CD4-positive, alpha-beta T cell (primary cell): ENCODE data around the gene MIEF2. TPM values are rescaled to one million over a fixed set of nuclear protein-coding genes. Genes with fewer than 3 reads are reported as not detected.

Experiments used
- ATAC-seq: fragments of 200-7000 bp; cut with Tn5 transposase; one replicate; pipeline ENCODE4 v1.10.0; 2022; ENCODE audit warnings: mild to moderate bottlenecking; ENCODE audit not compliant: poor library complexity
- CTCF ChIA-PET: fragments of 350-600 bp; sonication (Branson Sonifier 250); formaldehyde crosslinking; loops from one replicate; lab custom pipeline; 2021; ENCODE audit warnings: antibody characterized with exemption, inconsistent platforms; lab: Charles Lee
- POLR2A ChIA-PET: fragments of 350-600 bp; sonication (Branson Sonifier 250); formaldehyde crosslinking; loops from one replicate; lab custom pipeline; 2021; ENCODE audit warnings: antibody characterized with exemption, inconsistent platforms; lab: Charles Lee
- DNase-seq, 14 experiments: peaks; one replicate each; pipeline ENCODE4 v3.0.0-alpha.2; 2013 to 2020; ENCODE audit warnings: mixed read lengths in 2 of 14
- H3K27ac ChIP-seq, 2 donors: one replicate each; pipeline versions ENCODE4 v1.5.1 to v1.7.0; 2013; ENCODE audit warnings: low read length in 2 of 2, low read depth in 1 of 2, mild to moderate bottlenecking in 1 of 2
- H3K27me3 ChIP-seq, 2 experiments: 1 replicate in 1 of 2; 2 replicates in 1 of 2; pipeline versions ENCODE4 v1.6.1 to v1.7.0; 2013; ENCODE audit warnings: low read length in 2 of 2, control low read depth in 1 of 2, mild to moderate bottlenecking in 1 of 2, moderate library complexity in 1 of 2; ENCODE audit not compliant: insufficient read depth in 2 of 2, control insufficient read depth in 1 of 2
- H3K36me3 ChIP-seq: one replicate; pipeline ENCODE4 v1.6.1; 2013; ENCODE audit warnings: low read length, control low read depth; ENCODE audit not compliant: insufficient read depth
- H3K4me1 ChIP-seq: one replicate; pipeline ENCODE4 v1.6.1; 2013; ENCODE audit warnings: low read length, control low read depth; ENCODE audit not compliant: insufficient read depth
- H3K4me3 ChIP-seq: one replicate; pipeline ENCODE4 v1.5.1; 2013; ENCODE audit warnings: mild to moderate bottlenecking, low read length, moderate library complexity
- H3K9me3 ChIP-seq, 2 experiments: 1 replicate in 1 of 2; 2 replicates in 1 of 2; pipeline versions ENCODE4 v1.6.1 to v1.7.0; 2013; ENCODE audit warnings: low read length in 2 of 2, mild to moderate bottlenecking in 2 of 2, control low read depth in 1 of 2, moderate library complexity in 1 of 2; ENCODE audit not compliant: control insufficient read depth in 1 of 2, insufficient read depth in 1 of 2
- H3K27ac Mint-ChIP-seq: one replicate; pipeline ENCODE4 v1.8.0; 2020; ENCODE audit warnings: mixed read lengths
- H3K27me3 Mint-ChIP-seq: one replicate; pipeline ENCODE4 v1.8.0; 2021; ENCODE audit warnings: mixed read lengths
- H3K36me3 Mint-ChIP-seq: one replicate; pipeline ENCODE4 v1.8.0; 2021; ENCODE audit warnings: low read depth, mixed read lengths
- H3K4me1 Mint-ChIP-seq: one replicate; pipeline ENCODE4 v1.8.0; 2021; ENCODE audit warnings: low read depth, mixed read lengths
- H3K4me3 Mint-ChIP-seq: one replicate; pipeline ENCODE4 v1.8.0; 2020; ENCODE audit warnings: mild to moderate bottlenecking, mixed read lengths
- H3K9me3 Mint-ChIP-seq: one replicate; pipeline ENCODE4 v1.8.0; 2020; ENCODE audit warnings: mixed read lengths
- CTCF ChIP-seq: fragments of 200-600 bp; IDR thresholded peaks from one replicate; pipeline ENCODE4 v1.8.0; 2022; ENCODE audit warnings: antibody characterized with exemption, mild to moderate bottlenecking
- intact Hi-C, 2 experiments: fragments of 100-400 bp; cut with DNase I in 1 of 2; cut with micrococcal nuclease in 1 of 2; formaldehyde crosslinking; loops; one replicate each; pipeline versions ENCODE4 v1.15.1 to v1.9.0; 2023 to 2025; cut with DNase I, micrococcal nuclease
- total RNA-seq, 174 experiments: library from RNA in 2 of 174; stranded (reverse) in 2 of 174; gene quantifications; one replicate each; pipeline ENCODE4 v1.2.3 and lab custom pipeline; 2021 to 2026

The MIEF2 gene
- total RNA-seq, 2 experiments from 2014 or later: 10.7 to 14.3 TPM

DNA sequence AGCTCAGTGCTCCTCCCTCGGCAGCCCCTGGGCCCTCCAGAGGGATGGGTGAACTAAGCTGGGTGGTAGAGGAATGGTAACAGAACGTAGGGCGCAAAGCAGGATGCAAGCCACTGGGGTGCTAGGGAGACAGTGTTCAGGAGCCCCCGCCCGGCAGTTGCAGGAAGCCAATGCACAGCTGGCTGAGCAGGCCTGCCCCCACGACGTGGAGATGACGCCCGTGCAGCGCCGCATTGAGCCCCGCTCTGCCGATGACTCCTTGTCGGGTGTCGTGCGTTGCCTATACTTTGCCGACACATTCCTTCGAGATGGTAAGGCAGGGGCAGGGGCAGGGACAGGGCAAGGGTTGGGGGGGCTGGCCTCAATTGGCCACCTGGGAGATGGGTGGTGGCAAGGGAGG, 22.2 kb upstream of the MIEF2 start:
- Histone ChIP-seq H3K4me1 (no peaks in the 10 kb centered on the region), H3K36me3 (peaks cover 55% of the 10 kb centered on the region), H3K9me3 (no peaks in the 10 kb centered on the region), H3K4me3 (no peak overlapping the region), H3K27me3 (no peaks in the 10 kb centered on the region), H3K27ac (no peak overlapping the region)
- no peak for DNase-seq
- ChIA-PET CTCF (interaction anchor here (0.8 kb wide), 1 partner anchor 21 kb away, joined by 4 read pairs; no protein-coding TSS in a partner anchor), POLR2A (no interaction called here)
- H3K4me3 Mint-ChIP-seq: no peak overlapping the region
- intact Hi-C loops: no loop called here
- no peak for ATAC-seq
- H3K4me1 Mint-ChIP-seq: no peaks in the 10 kb centered on the region
- peaks cover 54% of the 10 kb centered on the region for H3K36me3 Mint-ChIP-seq
- no peaks in the 10 kb centered on the region for H3K9me3 Mint-ChIP-seq
- H3K27me3 Mint-ChIP-seq: no peaks in the 10 kb centered on the region
- H3K27ac Mint-ChIP-seq: no peak overlapping the region
- TF ChIP-seq CTCF: no peak

DNA sequence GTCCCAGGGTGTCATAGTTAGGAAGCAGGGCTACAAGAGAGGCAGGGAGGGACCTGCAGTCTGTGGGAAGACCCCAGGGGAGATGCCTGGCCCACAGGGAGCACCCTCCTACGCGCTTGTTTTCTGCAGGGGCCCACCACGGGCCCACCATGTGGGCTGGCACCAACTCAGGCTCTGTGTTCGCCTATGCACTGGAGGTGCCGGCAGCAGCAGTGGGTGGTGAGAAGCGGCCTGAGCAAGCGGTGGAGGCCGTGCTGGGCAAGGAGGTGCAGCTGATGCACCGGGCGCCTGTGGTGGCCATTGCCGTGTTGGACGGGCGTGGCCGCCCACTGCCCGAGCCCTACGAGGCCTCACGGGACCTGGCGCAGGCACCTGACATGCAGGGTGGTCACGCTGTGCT, 20.0 kb upstream of the MIEF2 start:
- H3K27ac Mint-ChIP-seq: no peak overlapping the region
- POLR2A ChIA-PET: no interaction called here
- H3K36me3 Mint-ChIP-seq: peaks cover 48% of the 10 kb centered on the region

DNA sequence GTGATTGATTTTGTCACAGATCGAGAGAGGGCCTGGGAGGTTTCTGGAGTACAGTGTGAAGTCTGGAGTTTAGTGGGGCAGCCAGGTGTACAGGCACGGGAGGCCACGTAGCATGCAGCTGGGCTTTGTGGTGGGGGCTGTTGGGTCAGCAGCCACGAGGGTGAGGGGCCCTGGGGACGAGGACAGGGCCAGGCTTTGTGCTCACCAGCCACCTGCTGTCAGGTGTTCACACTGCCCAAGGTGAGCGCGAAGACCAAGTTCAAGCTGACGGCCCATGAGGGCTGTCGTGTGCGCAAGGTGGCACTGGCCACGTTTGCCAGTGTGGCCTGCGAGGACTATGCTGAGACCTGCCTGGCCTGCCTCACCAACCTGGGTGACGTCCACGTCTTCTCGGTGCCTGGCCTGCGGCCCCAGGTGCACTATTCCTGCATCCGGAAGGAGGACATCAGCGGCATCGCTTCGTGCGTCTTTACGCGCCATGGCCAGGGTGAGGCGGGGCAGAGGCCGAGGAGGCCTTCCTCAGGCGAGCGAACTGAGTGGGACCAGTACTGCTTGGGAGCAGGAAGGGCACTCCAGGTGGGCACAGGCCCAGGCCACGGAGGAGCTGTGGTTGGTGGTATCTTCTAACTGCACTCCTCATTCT, 19.1 kb upstream of the MIEF2 start:
- Histone ChIP-seq H3K9me3 (no peaks in the 10 kb centered on the region), H3K4me1 (no peaks in the 10 kb centered on the region), H3K36me3 (peaks cover 45% of the 10 kb centered on the region), H3K27ac (no peak overlapping the region), H3K4me3 (no peak overlapping the region), H3K27me3 (no peaks in the 10 kb centered on the region)
- Mint-ChIP-seq H3K4me3 (no peak overlapping the region), H3K36me3 (peaks cover 43% of the 10 kb centered on the region), H3K4me1 (no peaks in the 10 kb centered on the region), H3K27ac (no peak overlapping the region), H3K27me3 (no peaks in the 10 kb centered on the region), H3K9me3 (no peaks in the 10 kb centered on the region)
- ChIA-PET POLR2A (no interaction called here), CTCF (no interaction called here)
- DNase-seq (no peak), ATAC-seq (no peak)
- intact Hi-C loops: loop anchor here in 1 of 2 experiments (10.0 kb wide), 1 partner anchor 323 kb away; no protein-coding TSS in a partner anchor
- TF ChIP-seq CTCF: no peak

More for the DNA sequence above, 20.0 kb upstream of the MIEF2 start:
- H3K4me3 Mint-ChIP-seq: no peak overlapping the region
- H3K36me3 ChIP-seq: peaks cover 45% of the 10 kb centered on the region
- no peak for TF ChIP-seq CTCF
- H3K27ac ChIP-seq: no peak overlapping the region
- H3K27me3 ChIP-seq: no peaks in the 10 kb centered on the region
- ATAC-seq: no peak
- no peaks in the 10 kb centered on the region for H3K9me3 Mint-ChIP-seq
- no peaks in the 10 kb centered on the region for H3K4me1 Mint-ChIP-seq
- H3K4me1 ChIP-seq: no peaks in the 10 kb centered on the region
- H3K27me3 Mint-ChIP-seq: no peaks in the 10 kb centered on the region
- no peak overlapping the region for H3K4me3 ChIP-seq
- DNase-seq: no peak
- no peaks in the 10 kb centered on the region for H3K9me3 ChIP-seq
- CTCF ChIA-PET: no interaction called here
- intact Hi-C loops: loop anchor here in 1 of 2 experiments (10.0 kb wide), 1 partner anchor 324 kb away; no protein-coding TSS in a partner anchor
